ENCODE results near the gene RAB6B.

GRCh38 chr3:133824961-133825485, 70.7 kb downstream of the RAB6B start:
- TF ChIP-seq, protein P1, sequence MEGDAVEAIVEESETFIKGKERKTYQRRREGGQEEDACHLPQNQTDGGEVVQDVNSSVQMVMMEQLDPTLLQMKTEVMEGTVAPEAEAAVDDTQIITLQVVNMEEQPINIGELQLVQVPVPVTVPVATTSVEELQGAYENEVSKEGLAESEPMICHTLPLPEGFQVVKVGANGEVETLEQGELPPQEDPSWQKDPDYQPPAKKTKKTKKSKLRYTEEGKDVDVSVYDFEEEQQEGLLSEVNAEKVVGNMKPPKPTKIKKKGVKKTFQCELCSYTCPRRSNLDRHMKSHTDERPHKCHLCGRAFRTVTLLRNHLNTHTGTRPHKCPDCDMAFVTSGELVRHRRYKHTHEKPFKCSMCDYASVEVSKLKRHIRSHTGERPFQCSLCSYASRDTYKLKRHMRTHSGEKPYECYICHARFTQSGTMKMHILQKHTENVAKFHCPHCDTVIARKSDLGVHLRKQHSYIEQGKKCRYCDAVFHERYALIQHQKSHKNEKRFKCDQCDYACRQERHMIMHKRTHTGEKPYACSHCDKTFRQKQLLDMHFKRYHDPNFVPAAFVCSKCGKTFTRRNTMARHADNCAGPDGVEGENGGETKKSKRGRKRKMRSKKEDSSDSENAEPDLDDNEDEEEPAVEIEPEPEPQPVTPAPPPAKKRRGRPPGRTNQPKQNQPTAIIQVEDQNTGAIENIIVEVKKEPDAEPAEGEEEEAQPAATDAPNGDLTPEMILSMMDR (IDR thresholded peaks at IDR 0.05; ENCODE audit: low read depth, low read length) = no peak
- no peak for TF ChIP-seq EZH2phosphoT487 (IDR thresholded peaks at IDR 0.05; ENCODE audit: low read depth)

All from OCI-LY3 (cell line).